Measurements from ENCODE around the gene SLC6A9.

- TF ChIP-seq CTCF (IDR thresholded peaks at IDR 0.05), result no peak
- no peak for TF ChIP-seq POLR2A (IDR thresholded peaks at IDR 0.05)
Measured at GRCh38 chr1:44040418-44040817, 9.2 kb upstream of the SLC6A9 start.

Data from adrenal gland (tissue), 5 donors.